Measurements from ENCODE around the gene CCDC88B.

The CCDC88B gene

GRCh38 chr11:64364911-64365310 lies 24.9 kb downstream of the CCDC88B start:
- DNase-seq: no peak

GRCh38 chr11:64366751-64367150 lies 26.7 kb downstream of the CCDC88B start:
- DNase-seq: no peak

- DNase-seq: no peak
Observed at GRCh38 chr11:64367931-64368672, 28.1 kb downstream of the CCDC88B start.

GRCh38 chr11:64368673-64369074 lies 28.7 kb downstream of the CCDC88B start:
- no peak for DNase-seq

- no peak for DNase-seq
Observed at GRCh38 chr11:64369440-64370421, 29.7 kb downstream of the CCDC88B start.

GRCh38 chr11:64371201-64371600 lies 31.2 kb downstream of the CCDC88B start:
- no peak for DNase-seq

- DNase-seq: no peak
Observed at GRCh38 chr11:64372021-64372420, 32.0 kb downstream of the CCDC88B start.

GRCh38 chr11:64372802-64373597 lies 33.0 kb downstream of the CCDC88B start:
- no peak for DNase-seq

- no peak for DNase-seq
Observed at GRCh38 chr11:64373598-64373974, 33.6 kb downstream of the CCDC88B start.

GRCh38 chr11:64376071-64376470 lies 36.1 kb downstream of the CCDC88B start:
- no peak for DNase-seq

GRCh38 chr11:64378335-64378880 lies 38.4 kb downstream of the CCDC88B start:
- DNase-seq: no peak

- DNase-seq: no peak
Observed at GRCh38 chr11:64379160-64379559, 39.2 kb downstream of the CCDC88B start.

- DNase-seq: no peak
Observed at GRCh38 chr11:64379817-64380709, 40.1 kb downstream of the CCDC88B start.

GRCh38 chr11:64381350-64381749 lies 41.3 kb downstream of the CCDC88B start:
- no peak for DNase-seq

- DNase-seq: no peak
Observed at GRCh38 chr11:64382047-64382446, 42.0 kb downstream of the CCDC88B start.

GRCh38 chr11:64382586-64382985 lies 42.6 kb downstream of the CCDC88B start:
- DNase-seq: no peak

GRCh38 chr11:64383580-64383979 lies 43.6 kb downstream of the CCDC88B start:
- DNase-seq: no peak

- no peak for DNase-seq
Observed at GRCh38 chr11:64384028-64384737, 44.2 kb downstream of the CCDC88B start.

GRCh38 chr11:64384981-64385944 lies 45.3 kb downstream of the CCDC88B start:
- DNase-seq: no peak

All from stimulated activated CD4-positive, alpha-beta T cell treated with anti-CD3 and anti-CD28 coated beads, Interleukin-4, amount 100 ng/mL, for 1 hour (primary cell).